HG02938 (cell line): ENCODE measurements around the gene DYSF.
"Not testable (repeated sequence)": the region's sequence is repeated elsewhere in the genome, so short reads cannot be mapped to it uniquely, and the experiment has no call there.

ENCODE experiments used
- ATAC-seq: cut with Tn5 transposase; IDR thresholded peaks from one replicate; pipeline ENCODE4 v1.9.1; 2021; ENCODE audit warnings: mild to moderate bottlenecking, moderate library complexity; ENCODE audit not compliant: unreplicated experiment

The DYSF gene

DNA sequence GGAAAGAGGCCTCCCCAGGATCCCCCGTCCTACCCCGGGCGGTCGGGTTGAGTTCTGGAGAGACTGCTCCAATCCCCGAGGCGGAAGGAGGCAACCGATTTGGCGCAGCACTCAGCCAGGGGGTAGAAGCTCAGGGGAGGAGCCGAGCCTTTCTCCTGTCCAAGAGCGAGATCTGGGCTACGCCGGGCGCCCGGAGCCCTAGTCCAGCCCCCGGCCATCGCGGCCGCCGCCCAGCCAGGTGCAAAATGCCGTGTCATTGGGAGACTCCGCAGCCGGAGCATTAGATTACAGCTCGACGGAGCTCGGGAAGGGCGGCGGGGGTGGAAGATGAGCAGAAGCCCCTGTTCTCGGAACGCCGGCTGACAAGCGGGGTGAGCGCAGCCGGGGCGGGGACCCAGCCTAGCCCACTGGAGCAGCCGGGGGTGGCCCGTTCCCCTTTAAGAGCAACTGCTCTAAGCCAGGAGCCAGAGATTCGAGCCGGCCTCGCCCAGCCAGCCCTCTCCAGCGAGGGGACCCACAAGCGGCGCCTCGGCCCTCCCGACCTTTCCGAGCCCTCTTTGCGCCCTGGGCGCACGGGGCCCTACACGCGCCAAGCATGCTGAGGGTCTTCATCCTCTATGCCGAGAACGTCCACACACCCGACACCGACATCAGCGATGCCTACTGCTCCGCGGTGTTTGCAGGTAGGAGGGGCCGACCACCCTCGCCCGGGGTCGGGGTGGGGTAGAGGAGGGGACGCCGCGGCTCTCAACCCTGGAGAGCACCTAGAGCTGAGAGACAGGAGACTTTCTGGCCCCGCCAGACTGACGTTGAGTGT lies at the start of gene DYSF:
Gene DYSF, plus strand, starts transcription at position 158 of the 817 bp plus-strand sequence.
- ATAC-seq: no peak

DNA sequence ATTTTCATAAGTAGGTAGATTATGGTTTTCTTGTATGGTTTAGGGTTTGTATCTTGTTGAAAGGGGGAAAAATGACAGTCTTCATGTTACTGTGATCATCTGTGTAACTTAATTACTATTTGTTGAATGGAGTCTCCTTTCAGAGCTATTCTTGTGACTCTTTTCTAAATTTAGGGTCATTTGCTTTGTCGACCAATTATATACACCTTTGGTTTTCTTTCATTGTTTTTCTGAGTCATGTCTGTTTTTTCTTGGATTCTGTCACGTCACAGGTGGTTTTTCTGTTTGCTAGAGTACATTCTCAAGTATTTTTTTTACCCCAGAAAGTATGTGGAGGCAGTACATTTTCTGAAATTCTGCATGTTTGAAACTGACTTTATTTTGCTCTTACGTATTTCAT lies 43.8 kb upstream of the DYSF start:
- ATAC-seq: no peak

DNA sequence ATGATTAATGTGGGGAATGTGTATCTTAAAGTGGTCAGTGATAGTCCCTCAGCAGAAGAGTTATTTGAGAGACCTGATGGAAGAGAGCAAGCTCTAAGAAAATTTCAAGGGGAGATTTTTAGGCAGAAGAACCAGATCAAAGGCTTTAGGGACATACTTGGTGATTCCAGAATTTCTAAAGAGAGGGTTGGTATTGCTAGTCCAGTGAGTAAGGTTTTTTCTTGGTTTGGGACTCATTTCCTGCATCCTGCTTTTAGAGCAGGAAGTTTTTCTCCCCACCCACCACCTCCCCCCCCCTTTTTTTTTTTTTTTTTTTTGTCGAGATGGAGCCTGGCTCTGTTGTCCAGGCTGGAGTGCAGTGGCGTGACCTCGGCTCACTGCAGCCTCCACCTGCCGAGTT lies 42.7 kb upstream of the DYSF start:
- ATAC-seq: no peak

DNA sequence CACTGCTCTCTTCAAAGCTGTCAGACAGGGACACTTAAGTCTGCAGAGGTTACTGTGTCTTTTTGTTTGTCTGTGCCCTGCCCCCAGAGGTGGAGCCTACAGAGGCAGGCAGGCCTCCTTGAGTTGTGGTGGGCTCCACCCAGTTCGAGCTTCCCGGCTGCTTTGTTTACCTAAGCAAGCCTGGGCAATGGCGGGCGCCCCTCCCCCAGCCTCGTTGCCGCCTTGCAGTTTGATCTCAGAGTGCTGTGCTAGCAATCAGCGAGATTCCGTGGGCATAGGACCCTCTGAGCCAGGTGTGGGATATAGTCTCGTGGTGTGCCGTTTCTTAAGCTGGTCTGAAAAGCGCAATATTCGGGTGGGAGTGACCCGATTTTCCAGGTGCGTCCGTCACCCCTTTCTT lies 36.5 kb upstream of the DYSF start:
- ATAC-seq: not testable (repeated sequence)

DNA sequence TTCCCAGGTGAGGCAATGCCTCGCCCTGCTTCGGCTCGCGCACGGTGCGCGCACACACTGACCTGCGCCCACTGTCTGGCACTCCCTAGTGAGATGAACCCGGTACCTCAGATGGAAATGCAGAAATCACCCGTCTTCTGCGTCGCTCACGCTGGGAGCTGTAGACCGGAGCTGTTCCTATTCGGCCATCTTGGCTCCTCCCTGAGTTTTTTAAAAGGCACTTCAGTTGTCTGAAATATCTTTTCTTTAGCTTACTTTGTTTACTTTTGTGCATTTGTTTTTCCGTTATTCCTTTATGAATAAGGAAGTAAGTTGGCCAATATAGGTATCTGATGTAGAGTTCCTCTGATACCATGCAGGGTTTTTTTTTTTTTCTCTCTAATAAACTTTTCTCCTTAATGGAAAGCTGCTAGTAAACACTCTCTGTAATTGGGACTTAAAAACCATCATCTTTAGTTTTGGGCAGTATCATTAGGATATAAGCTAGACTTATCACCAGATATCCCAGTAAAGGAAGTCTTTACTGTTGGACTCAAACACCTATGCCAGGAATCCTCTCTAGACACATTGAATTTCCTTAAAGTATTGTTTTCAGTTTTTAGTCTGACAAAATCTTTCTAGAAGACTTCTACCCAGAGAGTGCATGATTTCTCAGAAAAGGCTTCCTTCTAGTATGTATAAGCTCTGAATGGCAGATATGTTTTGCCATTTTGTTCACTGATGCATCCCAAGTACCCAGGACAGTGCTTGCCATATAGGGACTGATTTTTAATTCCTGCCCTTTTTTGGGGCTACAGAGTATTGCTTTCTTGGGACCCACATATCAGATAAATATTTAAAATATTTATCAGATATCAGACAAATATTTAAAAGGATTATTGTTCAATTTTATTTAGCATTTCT lies 35.8 kb upstream of the DYSF start:
- ATAC-seq: no peak

DNA sequence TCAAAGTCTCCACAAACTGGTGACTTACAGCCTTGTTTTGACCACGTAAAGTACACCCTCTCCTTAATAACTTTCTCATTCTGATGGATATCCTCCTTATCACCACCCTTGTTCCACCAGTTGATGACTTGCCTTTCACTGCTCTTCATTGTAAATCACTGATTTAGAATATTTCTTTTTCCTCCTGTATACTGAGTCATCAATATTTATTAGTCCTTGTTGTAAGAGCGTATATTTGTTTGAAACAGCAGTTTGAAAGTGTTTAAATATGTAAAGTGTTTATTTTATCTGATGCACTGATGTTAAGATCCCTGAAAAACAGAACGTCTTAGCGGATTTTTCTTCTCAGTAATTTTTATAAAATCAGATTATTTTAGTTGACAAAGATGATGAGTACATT lies 34.2 kb upstream of the DYSF start:
- ATAC-seq: no peak

DNA sequence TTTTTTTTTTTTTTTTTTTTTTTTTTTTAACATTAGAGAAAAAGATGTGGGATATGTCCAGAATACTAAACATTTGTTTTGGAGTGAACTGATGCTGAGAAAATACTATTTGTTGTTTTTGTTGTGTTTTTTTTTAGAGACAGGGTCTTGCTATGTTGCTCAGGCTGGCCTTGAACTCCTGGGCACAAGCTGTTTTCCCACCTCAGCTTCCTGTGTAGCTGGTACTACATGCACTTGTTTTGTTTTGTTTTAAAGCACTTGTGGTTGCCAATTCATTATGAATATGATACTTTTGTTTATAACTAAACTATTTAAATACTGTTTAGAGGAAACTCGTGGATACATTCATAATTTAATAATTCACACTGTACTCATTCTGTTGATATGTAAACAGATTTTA lies 33.4 kb upstream of the DYSF start:
- no peak for ATAC-seq

DNA sequence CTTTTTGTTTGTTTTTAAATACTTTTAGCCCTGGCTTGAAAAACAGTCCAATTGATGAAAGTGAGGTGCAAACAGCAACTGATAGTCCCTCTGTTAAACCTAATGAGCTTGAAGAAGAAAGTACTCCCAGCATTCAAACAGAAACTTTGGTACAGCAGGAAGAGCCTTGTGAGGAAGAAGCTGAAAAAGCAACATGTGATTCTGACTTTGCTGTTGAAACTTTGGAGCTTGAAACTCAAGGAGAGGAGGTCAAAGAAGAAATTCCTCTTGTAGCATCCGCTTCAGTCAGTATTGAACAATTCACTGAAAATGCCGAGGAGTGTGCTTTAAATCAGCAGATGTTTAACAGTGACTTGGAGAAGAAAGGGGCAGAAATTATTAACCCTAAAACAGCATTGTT lies 30.6 kb upstream of the DYSF start:
- no peak for ATAC-seq

DNA sequence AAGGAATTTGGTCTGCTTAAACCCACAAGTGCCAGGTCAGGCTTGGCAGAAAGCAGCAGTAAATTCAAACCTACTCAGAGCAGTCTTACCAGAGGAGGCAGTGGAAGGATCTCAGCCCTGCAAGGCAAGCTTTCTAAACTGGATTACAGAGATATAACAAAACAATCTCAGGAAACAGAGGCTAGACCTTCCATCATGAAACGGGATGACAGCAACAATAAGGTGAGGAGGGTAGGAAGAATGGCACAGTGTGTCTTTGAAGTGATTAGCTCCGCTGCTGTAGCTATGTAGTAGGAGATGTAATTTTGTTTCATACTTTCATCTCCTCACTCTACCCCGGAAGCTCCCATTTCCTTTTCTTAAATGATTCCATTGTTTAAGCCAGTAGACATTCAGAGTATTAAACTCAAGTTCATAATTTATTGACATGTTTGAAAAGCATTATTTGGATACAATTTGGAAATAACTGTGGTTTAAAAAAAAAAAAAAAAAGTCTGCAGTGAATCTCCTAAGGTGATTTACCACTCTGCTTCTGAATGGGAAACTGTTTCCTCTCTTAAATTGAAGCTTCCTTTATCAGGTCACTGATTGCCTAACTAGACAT lies 29.4 kb upstream of the DYSF start:
- no peak for ATAC-seq

DNA sequence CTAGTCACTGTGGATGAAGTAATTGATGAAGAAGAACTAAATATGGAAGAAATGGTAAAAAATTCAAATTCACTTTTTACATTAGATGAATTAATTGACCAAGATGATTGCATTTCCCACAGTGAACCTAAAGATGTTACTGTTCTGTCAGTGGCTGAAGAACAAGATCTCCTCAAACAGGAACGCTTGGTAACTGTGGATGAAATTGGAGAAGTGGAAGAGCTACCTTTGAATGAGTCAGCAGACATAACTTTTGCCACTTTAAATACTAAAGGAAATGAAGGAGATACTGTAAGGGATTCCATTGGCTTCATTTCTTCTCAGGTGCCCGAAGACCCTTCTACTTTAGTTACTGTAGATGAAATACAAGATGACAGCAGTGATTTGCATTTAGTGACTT lies 26.6 kb upstream of the DYSF start:
- ATAC-seq: no peak

DNA sequence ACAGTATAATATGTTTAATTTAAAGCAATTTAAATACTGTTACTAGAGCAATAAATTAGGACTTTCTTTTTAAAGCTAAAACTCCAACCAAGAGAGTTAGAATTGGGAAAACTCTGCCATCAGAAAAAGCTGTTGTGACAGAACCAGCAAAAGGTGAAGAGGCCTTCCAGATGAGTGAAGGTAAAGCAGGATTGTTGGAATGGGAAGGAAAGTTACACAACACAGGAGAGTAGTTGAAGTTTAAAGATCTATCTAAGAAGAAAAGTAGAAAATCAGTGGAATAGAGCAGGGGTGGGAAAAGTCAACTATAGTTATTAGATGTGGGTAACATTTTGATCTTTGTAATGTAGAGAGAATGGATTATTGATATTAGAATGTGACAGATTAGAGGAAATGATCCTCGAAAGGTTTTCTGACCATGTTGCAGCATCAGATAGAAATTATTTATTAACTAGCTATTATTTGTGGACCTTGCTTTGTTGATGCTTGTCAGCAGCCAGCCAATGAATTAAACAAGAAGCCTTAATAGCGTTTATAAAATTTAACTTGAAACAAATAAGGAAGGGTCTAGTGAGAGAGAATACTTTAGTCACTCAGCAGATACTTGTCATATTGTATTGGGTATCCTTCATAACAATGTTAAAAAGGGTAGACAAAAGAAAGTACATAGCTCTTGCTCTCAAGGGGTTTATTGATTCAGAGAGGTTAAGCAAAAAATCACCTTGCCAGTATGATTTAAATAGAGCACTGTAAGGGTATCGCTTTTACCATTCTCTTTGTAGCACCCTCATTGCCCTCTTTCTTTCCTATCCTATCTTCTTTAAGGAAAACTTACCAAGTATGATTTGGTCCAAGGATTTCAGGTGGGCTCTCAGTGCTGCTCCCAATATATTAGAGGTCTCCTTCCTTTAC lies 24.6 kb upstream of the DYSF start:
- ATAC-seq: no peak

DNA sequence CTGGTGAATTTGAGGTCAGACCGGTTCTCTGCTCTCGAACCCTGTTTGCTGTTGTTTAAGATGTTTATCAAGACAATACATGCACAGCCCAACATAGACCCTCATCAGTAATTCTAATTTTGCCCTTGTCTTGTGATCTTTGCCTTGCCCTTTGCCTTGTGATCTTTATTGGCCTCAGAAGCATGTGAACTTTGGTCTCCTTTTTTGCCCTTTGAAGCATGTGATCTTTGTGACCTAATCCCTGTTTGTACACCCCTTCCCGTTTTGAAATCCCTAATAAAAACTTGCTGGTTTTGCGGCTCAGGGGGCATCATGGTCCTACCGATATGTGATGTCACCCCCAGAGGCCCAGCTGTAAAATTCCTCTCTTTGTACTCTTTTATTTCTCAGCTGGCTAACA lies 8.2 kb upstream of the DYSF start:
- ATAC-seq: not testable (repeated sequence)

DNA sequence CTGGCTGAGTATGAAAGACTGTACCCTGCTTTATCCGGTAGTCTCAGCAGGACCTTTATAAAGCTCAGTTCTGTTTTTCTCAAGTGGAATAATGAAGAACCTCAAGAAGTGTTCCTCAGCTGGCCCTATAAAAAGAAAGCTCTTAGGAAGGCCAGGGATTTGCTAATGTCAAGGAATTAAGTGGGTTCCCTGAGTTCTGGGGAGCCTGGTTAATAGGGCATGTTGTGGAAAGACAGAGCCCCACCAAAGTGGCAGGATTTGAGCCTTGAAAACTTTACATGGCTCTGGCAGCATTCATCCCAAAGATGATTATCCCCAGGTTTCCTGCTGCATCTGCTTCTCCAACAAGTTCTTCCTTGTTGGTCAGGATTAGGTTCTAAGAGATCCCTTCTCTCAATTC lies 6.9 kb upstream of the DYSF start:
- no peak for ATAC-seq

DNA sequence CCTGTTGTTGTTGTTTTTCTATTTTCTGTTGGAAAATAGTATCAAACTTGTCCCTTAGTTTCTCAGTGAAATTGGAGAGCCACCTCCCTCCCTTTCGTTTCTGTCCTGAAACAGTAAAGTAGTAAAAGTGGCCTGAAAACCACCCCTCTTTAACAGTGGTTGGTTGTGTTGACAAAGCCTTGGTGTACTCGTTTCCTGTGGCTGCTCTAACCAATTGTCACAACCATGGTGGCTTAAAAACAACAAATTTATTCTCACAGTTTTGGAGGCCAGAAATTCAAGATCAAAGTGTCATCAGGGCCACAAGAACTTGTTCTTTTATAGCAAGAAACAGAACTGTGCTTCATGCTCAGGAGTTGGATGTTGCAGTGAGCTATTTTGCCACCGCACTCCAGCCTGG lies 4.0 kb upstream of the DYSF start:
- ATAC-seq: no peak

DNA sequence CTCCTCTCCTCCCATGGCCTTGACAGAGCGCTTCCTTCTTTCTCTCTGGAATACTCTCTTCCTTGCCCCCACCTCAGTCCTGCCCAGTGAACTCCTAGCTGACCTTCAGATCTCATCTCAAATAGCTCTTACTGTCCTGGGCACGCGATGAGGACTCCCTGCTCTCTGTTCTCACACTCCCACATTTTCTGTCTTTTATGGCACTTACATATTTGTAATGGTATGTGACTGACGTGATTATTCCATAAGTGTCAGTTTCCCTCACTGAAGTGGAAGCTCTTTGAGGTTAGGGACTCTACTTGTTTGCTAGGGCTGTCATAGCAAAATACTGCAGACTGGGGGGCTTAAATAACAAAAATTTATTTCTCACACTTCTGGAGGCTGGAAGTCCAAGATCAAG lies 1.7 kb upstream of the DYSF start:
- ATAC-seq: no peak

DNA sequence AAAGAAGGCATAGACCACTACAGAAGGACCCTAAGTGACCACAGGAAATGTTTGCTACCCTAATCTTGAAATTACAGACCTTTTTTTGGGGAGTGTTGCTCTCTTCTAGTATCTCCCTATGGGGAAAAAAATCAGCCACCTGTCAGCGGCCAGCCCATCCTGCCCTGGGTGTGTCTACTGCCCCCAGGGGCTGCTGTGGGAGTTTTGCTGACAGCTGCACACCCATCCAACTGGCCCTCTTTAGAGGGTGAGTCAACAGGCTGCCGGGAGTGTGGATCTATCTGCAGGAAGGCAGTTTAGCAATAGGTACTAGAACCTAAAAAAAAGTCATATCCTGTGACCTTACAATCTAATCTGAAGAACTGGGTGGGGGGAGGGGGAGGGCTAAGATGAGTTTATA lies 796 bp upstream of the DYSF start:
- no peak for ATAC-seq

DNA sequence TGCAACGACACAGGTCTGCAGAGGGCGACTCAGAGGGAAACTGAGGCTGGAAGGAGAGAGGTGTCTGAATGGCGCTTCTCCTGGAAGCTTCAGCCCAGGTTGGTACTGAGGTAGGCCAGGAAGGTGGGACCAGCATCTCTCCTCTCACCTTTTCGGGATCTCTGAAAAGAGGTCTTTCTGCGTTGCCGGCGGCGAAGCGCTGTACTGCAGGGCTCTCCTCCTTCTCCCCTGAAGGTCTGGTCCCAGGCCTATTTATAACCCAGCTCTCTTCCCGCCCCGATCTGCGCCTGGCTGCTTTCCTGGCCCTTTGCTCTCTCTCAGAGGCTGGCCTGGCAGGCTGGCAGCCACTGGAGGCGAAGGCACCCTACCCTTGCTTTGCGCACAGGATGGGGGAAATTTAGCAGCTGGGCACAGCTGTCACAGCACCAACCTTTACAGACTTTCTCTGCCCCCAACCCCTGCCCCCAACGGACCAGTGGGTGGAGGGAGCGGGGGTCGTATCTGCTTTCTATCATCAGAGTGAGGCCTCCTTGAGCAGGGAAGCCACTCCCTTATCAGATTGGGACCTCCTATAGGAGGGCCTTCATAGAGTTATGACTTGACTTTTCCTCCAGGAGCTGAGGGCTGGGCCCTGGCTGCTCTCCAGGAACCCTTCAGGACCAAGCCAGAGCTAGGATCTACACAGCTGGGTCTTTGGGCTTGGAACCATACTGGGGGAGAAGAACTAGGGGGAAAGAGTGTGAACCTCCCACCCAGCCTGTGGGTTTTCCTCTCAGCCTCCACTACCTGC lies 1.1 kb downstream of the DYSF start:
- ATAC-seq: no peak

DNA sequence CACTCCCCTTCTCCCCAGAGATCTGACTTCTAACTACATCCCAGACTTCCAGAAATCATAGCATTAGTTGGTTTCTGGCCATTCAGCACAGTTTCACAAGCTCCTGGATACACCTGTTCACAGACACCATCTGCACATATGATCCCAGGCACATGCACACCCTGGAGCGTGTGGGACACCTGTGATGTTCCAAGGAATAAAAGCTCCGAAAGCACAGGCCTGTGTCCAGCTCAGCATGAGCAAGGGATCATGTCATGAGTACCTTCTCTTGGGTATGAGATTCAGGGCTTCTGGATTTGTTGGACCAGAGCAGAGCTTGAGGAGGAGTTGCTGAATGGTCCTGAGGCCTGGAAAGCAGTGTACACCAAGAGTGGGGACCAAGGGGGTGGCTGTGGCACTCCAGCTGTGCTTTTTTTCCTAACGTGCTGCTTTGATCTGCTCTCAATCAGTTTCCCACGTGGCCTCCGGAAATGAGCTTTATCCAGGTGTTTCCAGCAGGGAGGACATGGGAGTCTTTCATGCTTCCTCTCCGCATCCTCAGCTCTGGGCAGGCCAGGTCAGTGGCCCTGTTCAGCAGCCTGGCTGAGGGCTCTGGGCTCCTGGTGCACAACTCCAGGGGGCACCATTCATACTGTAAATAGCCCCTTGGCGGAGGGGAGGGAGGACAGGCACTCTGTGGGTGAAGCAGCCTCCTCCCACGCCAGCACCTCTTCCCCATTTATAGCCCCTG lies 1.8 kb downstream of the DYSF start:
- no peak for ATAC-seq
